Choroid plexus epithelial cell (primary cell): ENCODE data around the gene CRTC3.

Source experiments
- DNase-seq: peaks from one replicate; pipeline ENCODE4 v3.0.0-alpha.2; 2010; ENCODE audit warnings: low read depth
- H3K4me3 ChIP-seq: 2 replicates; pipeline ENCODE4 v1.5.1; 2011; ENCODE audit warnings: low read depth, mild to moderate bottlenecking, control low read depth, low read length, moderate library complexity
- CTCF ChIP-seq: conservative IDR thresholded peaks from 2 replicates; pipeline ENCODE4 v1.5.1; 2011; ENCODE audit warnings: low read depth, mild to moderate bottlenecking, control low read depth, inconsistent platforms, low read length, moderate library complexity

CRTC3 gene

GRCh38 chr15:90582553-90582952, 52.8 kb downstream of the CRTC3 start:
- H3K4me3 ChIP-seq: no peak overlapping the region
- no peak for DNase-seq
- no peak for TF ChIP-seq CTCF

- TF ChIP-seq CTCF: no peak
- H3K4me3 ChIP-seq: no peak overlapping the region
- DNase-seq: no peak
These were observed 53.9 kb downstream of the CRTC3 start for GRCh38 chr15:90583471-90584252.

- no peak for DNase-seq
- H3K4me3 ChIP-seq: no peak overlapping the region
- no peak for TF ChIP-seq CTCF
These were observed 55.1 kb downstream of the CRTC3 start for GRCh38 chr15:90584841-90585240.

- H3K4me3 ChIP-seq: no peak overlapping the region
- no peak for TF ChIP-seq CTCF
- peak; percentile 15 for DNase-seq
These were observed 56.1 kb downstream of the CRTC3 start for GRCh38 chr15:90585863-90586262.

GRCh38 chr15:90586948-90587347, 57.2 kb downstream of the CRTC3 start:
- no peak overlapping the region for H3K4me3 ChIP-seq
- no peak for DNase-seq
- TF ChIP-seq CTCF: no peak

GRCh38 chr15:90588427-90588826, 58.7 kb downstream of the CRTC3 start:
- no peak for TF ChIP-seq CTCF
- peak; percentile 32 for DNase-seq
- no peak overlapping the region for H3K4me3 ChIP-seq

- no peak for DNase-seq
- H3K4me3 ChIP-seq: no peak overlapping the region
- no peak for TF ChIP-seq CTCF
These were observed 61.8 kb downstream of the CRTC3 start for GRCh38 chr15:90591524-90591923.
